GM10266 (cell line): ENCODE results near the gene C1QB.

Experiments used
- DNase-seq: peaks from one replicate; pipeline ENCODE4 v3.0.0; 2012; ENCODE audit errors: extremely low spot score
- TF ChIP-seq, protein P1 (sequence below): IDR thresholded peaks from 2 replicates; pipeline ENCODE4 v1.5.1; 2012; ENCODE audit warnings: mild to moderate bottlenecking, low read depth; ENCODE audit not compliant: control insufficient read depth, insufficient read depth; ENCODE audit errors: missing control alignments

The C1QB gene

GRCh38 chr1:22651941-22652856, 837 bp upstream of the C1QB start:
- TF ChIP-seq, protein P1, sequence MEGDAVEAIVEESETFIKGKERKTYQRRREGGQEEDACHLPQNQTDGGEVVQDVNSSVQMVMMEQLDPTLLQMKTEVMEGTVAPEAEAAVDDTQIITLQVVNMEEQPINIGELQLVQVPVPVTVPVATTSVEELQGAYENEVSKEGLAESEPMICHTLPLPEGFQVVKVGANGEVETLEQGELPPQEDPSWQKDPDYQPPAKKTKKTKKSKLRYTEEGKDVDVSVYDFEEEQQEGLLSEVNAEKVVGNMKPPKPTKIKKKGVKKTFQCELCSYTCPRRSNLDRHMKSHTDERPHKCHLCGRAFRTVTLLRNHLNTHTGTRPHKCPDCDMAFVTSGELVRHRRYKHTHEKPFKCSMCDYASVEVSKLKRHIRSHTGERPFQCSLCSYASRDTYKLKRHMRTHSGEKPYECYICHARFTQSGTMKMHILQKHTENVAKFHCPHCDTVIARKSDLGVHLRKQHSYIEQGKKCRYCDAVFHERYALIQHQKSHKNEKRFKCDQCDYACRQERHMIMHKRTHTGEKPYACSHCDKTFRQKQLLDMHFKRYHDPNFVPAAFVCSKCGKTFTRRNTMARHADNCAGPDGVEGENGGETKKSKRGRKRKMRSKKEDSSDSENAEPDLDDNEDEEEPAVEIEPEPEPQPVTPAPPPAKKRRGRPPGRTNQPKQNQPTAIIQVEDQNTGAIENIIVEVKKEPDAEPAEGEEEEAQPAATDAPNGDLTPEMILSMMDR = no peak
- DNase-seq = no peak

GRCh38 chr1:22654692-22655091, 1.7 kb downstream of the C1QB start:
- no peak for DNase-seq
- TF ChIP-seq, protein P1 = no peak

DNA sequence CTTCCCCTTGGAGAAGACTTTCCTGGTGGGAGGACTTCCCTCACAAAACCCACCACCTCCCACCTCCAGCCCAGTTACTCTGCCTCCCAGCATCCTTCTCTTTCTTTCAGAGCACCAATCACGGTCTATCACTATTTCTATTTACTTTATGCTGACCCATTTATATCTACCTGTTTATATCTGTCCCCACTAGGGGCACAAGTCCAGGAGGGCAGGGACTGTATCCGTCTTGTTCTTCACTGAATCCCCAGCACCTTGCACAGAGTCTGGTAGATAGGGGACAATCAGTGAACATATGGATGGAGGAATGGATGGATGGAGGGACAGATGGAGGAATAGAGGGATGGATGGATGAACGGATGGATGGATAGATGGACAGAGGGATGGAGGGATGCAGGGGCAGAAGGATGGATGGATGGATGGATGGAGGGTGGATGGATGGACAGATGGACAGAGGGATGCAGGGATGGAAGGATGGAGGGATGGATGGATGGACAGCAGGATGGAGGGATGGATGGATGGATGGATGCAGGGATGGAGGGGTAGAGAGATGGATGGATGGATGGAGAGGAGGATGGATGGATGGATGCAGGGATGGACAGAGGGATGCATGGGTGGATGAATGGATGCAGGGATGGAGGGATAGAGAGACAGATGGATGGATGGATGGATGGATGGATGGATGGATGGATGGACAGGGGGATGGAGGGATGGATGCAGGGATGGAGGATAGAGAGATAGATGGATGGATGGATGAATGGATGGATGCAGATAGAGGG, 5.5 kb downstream of the C1QB start:
- DNase-seq = no peak

GRCh38 chr1:22660716-22661241, 7.7 kb downstream of the C1QB start:
- DNase-seq = no peak
- TF ChIP-seq, protein P1 = no peak

More for the DNA sequence above, 5.5 kb downstream of the C1QB start:
- TF ChIP-seq, protein P1 = no peak

- TF ChIP-seq, protein P1 = no peak
- DNase-seq = no peak
Measured at GRCh38 chr1:22661880-22662279, 8.8 kb downstream of the C1QB start.

DNA sequence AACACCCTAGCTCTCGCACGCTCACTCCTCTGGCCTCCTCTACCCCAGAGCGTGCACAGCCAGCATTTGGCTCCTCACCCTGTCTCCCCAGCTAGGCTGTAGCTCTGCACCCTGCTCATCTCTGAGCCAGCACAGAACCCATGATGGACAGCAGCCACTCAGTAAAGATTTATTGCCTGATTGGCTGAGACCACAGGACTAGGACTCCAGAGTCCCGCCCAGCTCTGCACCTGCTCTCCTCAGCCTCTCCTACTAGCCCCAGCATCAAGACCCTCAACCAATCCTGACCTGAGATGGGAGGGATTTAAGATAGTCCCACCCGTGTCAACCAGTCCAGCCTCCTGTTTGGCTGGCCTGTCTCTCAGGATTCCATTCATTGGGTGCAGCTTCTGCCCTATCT, 9.3 kb downstream of the C1QB start:
- TF ChIP-seq, protein P1 = no peak
- no peak for DNase-seq
